OCI-LY7 (cell line): Measurements from ENCODE around the gene HEPN1. TPM values are rescaled to one million over a fixed set of nuclear protein-coding genes. Genes with fewer than 3 reads are reported as not detected.

Experiments used
- BruUV-seq: library from RNA; stranded (reverse); fragments of 400-500 nt; replicated peaks from 2 replicates; lab custom pipeline; 2021; lab: Mats Ljungman, UMichigan
- CTCF ChIA-PET: fragments of 300-600 bp; sonication (Branson Sonifier 250); formaldehyde crosslinking; loops from one replicate; lab custom pipeline; 2022; ENCODE audit warnings: antibody characterized with exemption; ENCODE audit not compliant: unreplicated experiment; lab: Charles Lee
- POLR2A ChIA-PET: fragments of 300-600 bp; sonication (Branson Sonifier 250); formaldehyde crosslinking; loops from one replicate; lab custom pipeline; 2022; ENCODE audit warnings: antibody characterized with exemption; lab: Charles Lee
- DNase-seq: peaks from one replicate; pipeline ENCODE4 v3.0.0-alpha.2; 2015; ENCODE audit warnings: low spot score
- H2AFZ ChIP-seq: fragments of 200-600 bp; sonication (generic), shearing (Covaris generic); 2 replicates; pipeline ENCODE4 v1.6.1; 2014; ENCODE audit warnings: mild to moderate bottlenecking, antibody characterized with exemption, low read length, moderate library complexity
- H3K27ac ChIP-seq: fragments of 200-600 bp; sonication (generic); 2 replicates; pipeline ENCODE4 v1.5.1; 2014; ENCODE audit warnings: mixed run types, low read depth, mild to moderate bottlenecking, moderate library complexity, low read length, inconsistent platforms; ENCODE audit not compliant: poor library complexity, severe bottlenecking
- H3K36me3 ChIP-seq: fragments of 200-600 bp; sonication (generic); 2 replicates; pipeline ENCODE4 v1.6.1; 2014; ENCODE audit warnings: mild to moderate bottlenecking, antibody characterized with exemption, low read length, moderate library complexity, mixed read lengths; ENCODE audit not compliant: insufficient read depth
- H3K4me1 ChIP-seq: fragments of 200-600 bp; sonication (generic); 2 replicates; pipeline ENCODE4 v1.5.1; 2014; ENCODE audit warnings: mild to moderate bottlenecking, low read length; ENCODE audit not compliant: insufficient read depth, poor library complexity, severe bottlenecking
- H3K4me2 ChIP-seq: fragments of 200-600 bp; sonication (generic); 2 replicates; pipeline ENCODE4 v1.6.1; 2014; ENCODE audit warnings: mild to moderate bottlenecking, low read length
- H3K4me3 ChIP-seq: fragments of 200-600 bp; sonication (generic); 2 replicates; pipeline ENCODE4 v1.5.1; 2014; ENCODE audit warnings: mild to moderate bottlenecking, low read depth, low read length; ENCODE audit not compliant: poor library complexity, severe bottlenecking
- H3K79me2 ChIP-seq: fragments of 200-600 bp; sonication (generic); 2 replicates; pipeline ENCODE4 v1.6.1; 2016; ENCODE audit warnings: low read depth, mild to moderate bottlenecking, low read length, moderate library complexity, mixed read lengths; ENCODE audit not compliant: insufficient read depth
- H3K9me2 ChIP-seq: fragments of 200-600 bp; sonication (generic); 2 replicates; pipeline ENCODE4 v1.6.1; 2016; ENCODE audit warnings: mild to moderate bottlenecking, low read length, mixed read lengths; ENCODE audit not compliant: insufficient read depth
- H3K9me3 ChIP-seq: fragments of 200-600 bp; sonication (generic); 2 replicates; pipeline ENCODE4 v1.6.1; 2014; ENCODE audit warnings: mild to moderate bottlenecking, mixed run types, low read length, mixed read lengths
- H4K20me1 ChIP-seq: fragments of 200-600 bp; sonication (generic); 2 replicates; pipeline ENCODE4 v1.6.1; 2014; ENCODE audit warnings: mild to moderate bottlenecking, antibody characterized with exemption, low read length, moderate library complexity, mixed read lengths; ENCODE audit not compliant: insufficient read depth
- EZH2phosphoT487 ChIP-seq: fragments of 200-600 bp; sonication (generic); IDR thresholded peaks from 2 replicates; pipeline ENCODE4 v1.6.1; 2018; ENCODE audit warnings: low read depth, borderline replicate concordance, mild to moderate bottlenecking, mixed run types, antibody characterized with exemption, low read length, moderate library complexity, mixed read lengths
- intact Hi-C: fragments of 100-400 bp; cut with micrococcal nuclease; formaldehyde crosslinking; loops from one replicate; pipeline ENCODE4 v1.10.0; 2022; ENCODE audit not compliant: unreplicated experiment
- total RNA-seq, 2 experiments: library from RNA; depleted of rRNA in 1 of 2; stranded (reverse); fragments of >200 nt in 1 of 2; shearing (Covaris generic) in 1 of 2; gene quantifications; 2 replicates each; pipeline ENCODE4 v1.2.3, GENCODE V29; 2014 to 2022
- TF ChIP-seq, protein P1 (sequence below): fragments of 200-600 bp; sonication (generic); conservative IDR thresholded peaks from 2 replicates; pipeline ENCODE4 v1.5.1; 2014; ENCODE audit warnings: mild to moderate bottlenecking, antibody characterized with exemption, low read length, moderate library complexity, mixed read lengths

The HEPN1 gene
- total RNA-seq, 2 experiments from 2014 or later = not detected

DNA sequence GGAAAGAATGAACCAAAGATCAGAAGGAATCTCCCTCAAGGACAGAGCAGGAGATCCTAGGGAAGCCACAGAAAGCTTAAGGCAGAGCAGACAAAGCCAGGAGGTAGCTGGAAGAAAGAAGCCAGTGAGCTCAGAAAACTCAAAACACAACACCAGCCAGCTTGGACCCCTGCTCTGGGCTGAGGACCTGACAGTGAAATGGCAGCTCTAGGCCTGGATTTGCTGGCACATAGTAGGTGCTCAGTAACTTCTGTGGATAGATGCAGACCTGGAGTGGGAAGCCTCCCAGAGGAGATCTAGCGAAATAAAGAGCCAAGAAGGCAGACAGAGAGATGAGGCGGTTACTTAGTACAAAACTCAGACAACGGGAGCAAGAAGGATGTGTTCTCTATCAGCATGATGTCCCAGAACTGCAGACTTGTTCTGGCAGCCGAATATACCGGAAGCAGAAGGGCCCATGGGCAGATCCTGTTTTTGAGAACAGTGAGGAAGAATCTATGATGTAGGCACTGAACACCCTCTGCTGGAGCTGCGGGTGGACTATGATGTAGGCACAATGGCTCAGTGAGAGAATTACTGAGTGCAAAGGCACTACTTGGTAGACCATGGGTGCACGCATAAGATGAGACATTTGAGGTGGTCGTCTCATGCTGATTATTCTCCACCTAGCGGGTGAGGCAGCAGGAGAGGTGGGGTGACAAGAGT is 26.1 kb upstream of the HEPN1 start:
- H3K4me3 ChIP-seq = no peak overlapping the region
- intact Hi-C loops = no loop called here
- ChIA-PET POLR2A (interaction anchor here (0.6 to 1.2 kb wide), 2 partner anchors 225 to 280 kb away, joined by 3 read pairs; no protein-coding TSS in a partner anchor), CTCF (no interaction called here)
- H2AFZ ChIP-seq = no peak overlapping the region
- TF ChIP-seq, protein P1, sequence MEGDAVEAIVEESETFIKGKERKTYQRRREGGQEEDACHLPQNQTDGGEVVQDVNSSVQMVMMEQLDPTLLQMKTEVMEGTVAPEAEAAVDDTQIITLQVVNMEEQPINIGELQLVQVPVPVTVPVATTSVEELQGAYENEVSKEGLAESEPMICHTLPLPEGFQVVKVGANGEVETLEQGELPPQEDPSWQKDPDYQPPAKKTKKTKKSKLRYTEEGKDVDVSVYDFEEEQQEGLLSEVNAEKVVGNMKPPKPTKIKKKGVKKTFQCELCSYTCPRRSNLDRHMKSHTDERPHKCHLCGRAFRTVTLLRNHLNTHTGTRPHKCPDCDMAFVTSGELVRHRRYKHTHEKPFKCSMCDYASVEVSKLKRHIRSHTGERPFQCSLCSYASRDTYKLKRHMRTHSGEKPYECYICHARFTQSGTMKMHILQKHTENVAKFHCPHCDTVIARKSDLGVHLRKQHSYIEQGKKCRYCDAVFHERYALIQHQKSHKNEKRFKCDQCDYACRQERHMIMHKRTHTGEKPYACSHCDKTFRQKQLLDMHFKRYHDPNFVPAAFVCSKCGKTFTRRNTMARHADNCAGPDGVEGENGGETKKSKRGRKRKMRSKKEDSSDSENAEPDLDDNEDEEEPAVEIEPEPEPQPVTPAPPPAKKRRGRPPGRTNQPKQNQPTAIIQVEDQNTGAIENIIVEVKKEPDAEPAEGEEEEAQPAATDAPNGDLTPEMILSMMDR = no peak
- TF ChIP-seq EZH2phosphoT487 = no peak
- H3K9me3 ChIP-seq = no peaks in the 10 kb centered on the region
- no peaks in the 10 kb centered on the region for H3K36me3 ChIP-seq
- no peaks in the 10 kb centered on the region for H4K20me1 ChIP-seq
- no peaks in the 10 kb centered on the region for H3K4me1 ChIP-seq
- H3K79me2 ChIP-seq = no peaks in the 10 kb centered on the region
- DNase-seq = no peak
- no peak overlapping the region for H3K27ac ChIP-seq
- no peak overlapping the region for H3K4me2 ChIP-seq
- no TSS peak for BruUV-seq
- H3K9me2 ChIP-seq = no peaks in the 10 kb centered on the region

DNA sequence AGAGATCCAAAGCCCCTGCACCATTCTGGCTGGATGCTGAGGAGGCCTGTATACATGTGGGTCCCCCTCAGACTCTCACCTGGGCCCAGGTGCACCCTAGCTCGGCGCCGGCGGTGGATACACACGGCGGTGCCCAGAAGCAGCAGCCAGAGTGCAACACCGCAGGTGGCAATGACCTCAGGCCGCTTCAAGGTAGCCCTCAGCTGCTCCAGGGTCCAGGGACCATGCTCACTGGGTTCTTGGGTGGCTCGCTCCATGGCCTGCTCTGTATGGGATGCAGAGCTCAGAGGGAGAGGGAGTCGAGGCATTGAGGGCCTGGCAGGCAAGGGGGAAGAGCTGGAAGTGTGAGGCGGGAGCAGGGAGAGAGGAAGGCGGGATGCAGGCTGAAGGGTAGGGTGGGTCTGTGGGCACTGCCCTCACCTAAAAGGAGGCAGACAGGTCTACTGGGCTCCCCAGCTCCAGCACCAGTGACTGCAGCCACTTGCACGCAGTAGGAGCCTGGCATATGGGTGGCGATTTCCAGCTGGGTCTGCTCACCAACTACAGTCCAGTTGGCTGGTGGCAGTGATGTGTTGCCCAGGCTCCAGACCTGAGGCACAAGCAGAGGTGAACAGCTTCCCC is 25.2 kb upstream of the HEPN1 start:
- CTCF ChIA-PET = no interaction called here
- no peak for DNase-seq
- no peaks in the 10 kb centered on the region for H3K79me2 ChIP-seq

More for the DNA sequence above, 25.2 kb upstream of the HEPN1 start:
- Histone ChIP-seq H3K9me2 (no peaks in the 10 kb centered on the region), H3K27ac (no peak overlapping the region), H3K36me3 (no peaks in the 10 kb centered on the region), H4K20me1 (no peaks in the 10 kb centered on the region), H3K4me2 (no peak overlapping the region), H3K4me1 (no peaks in the 10 kb centered on the region), H2AFZ (no peak overlapping the region), H3K4me3 (no peak overlapping the region), H3K9me3 (no peaks in the 10 kb centered on the region)
- no TSS peak for BruUV-seq
- no peak for TF ChIP-seq EZH2phosphoT487
- TF ChIP-seq, protein P1 = no peak
- POLR2A ChIA-PET = no interaction called here
- intact Hi-C loops = no loop called here
